GM21390 (cell line): ENCODE results near the gene MMP1.

Experiments used
- ATAC-seq: cut with Tn5 transposase; IDR thresholded peaks from one replicate; pipeline ENCODE4 v1.9.1; 2021; ENCODE audit not compliant: unreplicated experiment

MMP1 gene

GRCh38 chr11:102798012-102798746, at the start of gene MMP1:
Gene MMP1, minus strand, starts transcription at chr11:102798160. Its CDS starts 68 bp downstream, at chr11:102798092.
- ATAC-seq = no peak

- no peak for ATAC-seq
These were observed 48.3 kb upstream of the MMP1 start for GRCh38 chr11:102846292-102846691.

- ATAC-seq = no peak
These were observed 45.5 kb upstream of the MMP1 start, which contains the start of gene MMP3 for GRCh38 chr11:102843489-102843888. Gene MMP3, minus strand, starts transcription at chr11:102843609. Its CDS starts 63 bp downstream, at chr11:102843546.

- ATAC-seq = no peak
These were observed 45.0 kb upstream of the MMP1 start for GRCh38 chr11:102842930-102843329.

- no peak for ATAC-seq
These were observed 42.1 kb upstream of the MMP1 start for GRCh38 chr11:102840018-102840417.

- no peak for ATAC-seq
These were observed 39.7 kb upstream of the MMP1 start for GRCh38 chr11:102837646-102838045.

- no peak for ATAC-seq
These were observed 39.2 kb upstream of the MMP1 start for GRCh38 chr11:102837156-102837555.

- no peak for ATAC-seq
These were observed 38.4 kb upstream of the MMP1 start for GRCh38 chr11:102836290-102836875.

- no peak for ATAC-seq
These were observed 35.8 kb upstream of the MMP1 start for GRCh38 chr11:102833731-102834130.

- ATAC-seq = no peak
These were observed 34.7 kb upstream of the MMP1 start for GRCh38 chr11:102832612-102833011.

- no peak for ATAC-seq
These were observed 33.8 kb upstream of the MMP1 start for GRCh38 chr11:102831489-102832440.

- ATAC-seq = no peak
These were observed 33.1 kb upstream of the MMP1 start for GRCh38 chr11:102831128-102831488.

- no peak for ATAC-seq
These were observed 32.2 kb upstream of the MMP1 start for GRCh38 chr11:102830001-102830727.

GRCh38 chr11:102829316-102830000, 31.5 kb upstream of the MMP1 start:
- no peak for ATAC-seq

- no peak for ATAC-seq
These were observed 26.6 kb upstream of the MMP1 start for GRCh38 chr11:102824556-102824955.

GRCh38 chr11:102819491-102819890, 21.5 kb upstream of the MMP1 start:
- no peak for ATAC-seq

GRCh38 chr11:102813484-102813883, 15.5 kb upstream of the MMP1 start:
- ATAC-seq = no peak

GRCh38 chr11:102812188-102812587, 14.2 kb upstream of the MMP1 start:
- ATAC-seq = no peak

- no peak for ATAC-seq
These were observed 13.1 kb upstream of the MMP1 start for GRCh38 chr11:102810950-102811660.

GRCh38 chr11:102809971-102810370, 12.0 kb upstream of the MMP1 start:
- ATAC-seq = no peak
